Fibroblast of skin of left biceps (primary cell): ENCODE results near the gene RAB12.
A peak's percentile ranks its signal among the peaks of the same experiment; 100 is the strongest.
"Not testable (repeated sequence)": the region's sequence is repeated elsewhere in the genome, so short reads cannot be mapped to it uniquely, and the experiment has no call there.

Source experiments
- DNase-seq, 2 experiments: peaks; one replicate each; pipeline ENCODE4 v3.0.0-alpha.2; 2013; ENCODE audit warnings: low read depth in 2 of 2

RAB12 gene

GRCh38 chr18:8643326-8643878 is 34.2 kb downstream of the RAB12 start:
- no peak for DNase-seq

- not testable (repeated sequence) for DNase-seq
These were observed 38.1 kb downstream of the RAB12 start for GRCh38 chr18:8647359-8647758.

- not testable (repeated sequence) for DNase-seq
These were observed 42.4 kb downstream of the RAB12 start for GRCh38 chr18:8651478-8652261.

- no peak for DNase-seq
These were observed 45.5 kb downstream of the RAB12 start for GRCh38 chr18:8654503-8655451.

GRCh38 chr18:8656232-8656631 is 47.0 kb downstream of the RAB12 start:
- DNase-seq = no peak

- no peak for DNase-seq
These were observed 48.0 kb downstream of the RAB12 start for GRCh38 chr18:8657050-8657820.

GRCh38 chr18:8657873-8658470 is 48.7 kb downstream of the RAB12 start:
- peak; percentile 21 to 36 for DNase-seq

- no peak for DNase-seq
These were observed 49.7 kb downstream of the RAB12 start for GRCh38 chr18:8658858-8659485.

- DNase-seq = no peak
These were observed 50.5 kb downstream of the RAB12 start for GRCh38 chr18:8659609-8660242.

GRCh38 chr18:8660316-8660715 is 51.1 kb downstream of the RAB12 start:
- no peak for DNase-seq

- DNase-seq = no peak
These were observed 52.7 kb downstream of the RAB12 start for GRCh38 chr18:8661754-8662559.

- no peak for DNase-seq
These were observed 53.5 kb downstream of the RAB12 start for GRCh38 chr18:8662560-8663255.

GRCh38 chr18:8667846-8668245 is 58.6 kb downstream of the RAB12 start:
- DNase-seq = no peak

GRCh38 chr18:8668381-8668780 is 59.1 kb downstream of the RAB12 start:
- no peak for DNase-seq

- no peak for DNase-seq
These were observed 60.3 kb downstream of the RAB12 start for GRCh38 chr18:8669571-8669970.

GRCh38 chr18:8673256-8674209 is 64.3 kb downstream of the RAB12 start:
- DNase-seq = no peak

GRCh38 chr18:8675057-8675456 is 65.8 kb downstream of the RAB12 start:
- no peak for DNase-seq

GRCh38 chr18:8681196-8681595 is 72.0 kb downstream of the RAB12 start:
- DNase-seq = no peak
